GM21381 (cell line): ENCODE data around the gene HOXA9.

Source experiments
- ATAC-seq: cut with Tn5 transposase; IDR thresholded peaks from one replicate; pipeline ENCODE4 v1.9.1; 2021; ENCODE audit warnings: mild to moderate bottlenecking, moderate library complexity; ENCODE audit not compliant: unreplicated experiment

HOXA9 gene

GRCh38 chr7:27177795-27178320, 12.5 kb upstream of the HOXA9 start:
- no peak for ATAC-seq

GRCh38 chr7:27176962-27177794, 11.8 kb upstream of the HOXA9 start:
- no peak for ATAC-seq

GRCh38 chr7:27176524-27176845, 11.1 kb upstream of the HOXA9 start:
- ATAC-seq: no peak

GRCh38 chr7:27175626-27176523, 10.5 kb upstream of the HOXA9 start:
- no peak for ATAC-seq

GRCh38 chr7:27174874-27175625, 9.7 kb upstream of the HOXA9 start:
- no peak for ATAC-seq

- no peak for ATAC-seq
Measured at GRCh38 chr7:27173956-27174873, 8.9 kb upstream of the HOXA9 start, which contains the start of gene HOXA10. Gene HOXA10, minus strand, starts transcription at chr7:27174320. Its CDS starts 14 bp downstream, at chr7:27174306.

GRCh38 chr7:27173511-27173955, 8.2 kb upstream of the HOXA9 start:
- no peak for ATAC-seq

GRCh38 chr7:27172823-27173510, 7.6 kb upstream of the HOXA9 start:
- ATAC-seq: no peak

GRCh38 chr7:27172315-27172774, 7.0 kb upstream of the HOXA9 start:
- ATAC-seq: no peak

GRCh38 chr7:27171637-27172314, 6.4 kb upstream of the HOXA9 start:
- ATAC-seq: no peak

GRCh38 chr7:27171325-27171636, 5.9 kb upstream of the HOXA9 start:
- no peak for ATAC-seq

- no peak for ATAC-seq
Measured at GRCh38 chr7:27170426-27171324, 5.3 kb upstream of the HOXA9 start.

- no peak for ATAC-seq
Measured at GRCh38 chr7:27169658-27170425, 4.5 kb upstream of the HOXA9 start.

- ATAC-seq: no peak
Measured at GRCh38 chr7:27168265-27168947, 3.1 kb upstream of the HOXA9 start.

GRCh38 chr7:27167916-27168264, 2.6 kb upstream of the HOXA9 start:
- no peak for ATAC-seq
